GM21515 (cell line): ENCODE measurements around the gene POLR2H.

ENCODE experiments used
- ATAC-seq: cut with Tn5 transposase; IDR thresholded peaks from one replicate; pipeline ENCODE4 v1.9.1; 2021; ENCODE audit not compliant: unreplicated experiment

The POLR2H gene

DNA sequence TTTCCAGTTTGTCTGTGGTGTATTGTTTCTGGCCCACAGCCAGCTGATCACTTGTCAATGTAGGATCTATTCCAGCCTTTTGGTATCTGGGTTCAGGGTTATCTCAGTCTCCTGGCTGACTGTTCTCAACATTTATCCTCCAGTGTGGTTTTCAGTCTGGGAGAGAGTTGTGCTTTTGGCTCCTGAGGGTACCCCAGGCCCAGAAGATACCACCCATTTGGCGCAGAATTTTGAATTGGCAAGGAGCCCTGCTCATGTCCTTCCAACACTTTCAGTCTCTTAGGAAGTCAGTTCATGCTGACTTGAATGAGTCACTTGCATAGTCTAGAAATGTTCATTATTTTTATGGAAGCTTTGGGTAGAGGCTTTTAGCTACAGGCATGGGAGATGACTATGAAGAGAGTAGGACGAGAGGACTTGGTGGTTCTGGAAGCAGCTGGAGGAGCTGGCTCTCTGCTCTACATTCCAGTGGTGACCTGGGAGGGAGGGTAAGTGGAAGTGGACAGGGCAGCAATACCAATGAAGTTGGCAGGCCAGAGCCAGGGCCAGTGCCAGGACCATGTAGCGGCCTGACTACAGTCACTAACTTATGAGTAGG, 7.2 kb downstream of the POLR2H start:
- ATAC-seq = no peak

DNA sequence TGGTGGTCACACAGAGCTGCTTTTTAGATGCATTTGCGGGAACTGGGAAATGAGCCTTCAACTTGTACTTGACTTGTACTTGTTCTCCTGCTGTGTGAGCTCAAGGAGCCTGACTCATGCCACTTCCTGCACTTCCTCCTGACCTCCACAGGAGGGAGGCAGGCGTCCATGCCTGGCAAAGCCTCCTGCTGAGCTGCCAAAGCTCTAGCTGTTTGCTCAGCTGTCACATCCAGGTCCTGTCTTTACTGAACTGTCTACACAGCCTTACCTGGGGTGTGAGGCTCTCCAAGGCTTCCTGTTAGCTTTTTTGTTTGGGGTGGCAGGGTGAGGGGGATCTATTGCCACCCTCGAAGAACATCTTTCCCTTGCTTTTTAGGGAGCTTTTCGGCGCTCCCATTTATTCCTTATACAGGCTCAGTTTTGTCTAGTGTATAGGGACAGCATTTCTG, 10.1 kb downstream of the POLR2H start:
- ATAC-seq = peak; percentile 76

DNA sequence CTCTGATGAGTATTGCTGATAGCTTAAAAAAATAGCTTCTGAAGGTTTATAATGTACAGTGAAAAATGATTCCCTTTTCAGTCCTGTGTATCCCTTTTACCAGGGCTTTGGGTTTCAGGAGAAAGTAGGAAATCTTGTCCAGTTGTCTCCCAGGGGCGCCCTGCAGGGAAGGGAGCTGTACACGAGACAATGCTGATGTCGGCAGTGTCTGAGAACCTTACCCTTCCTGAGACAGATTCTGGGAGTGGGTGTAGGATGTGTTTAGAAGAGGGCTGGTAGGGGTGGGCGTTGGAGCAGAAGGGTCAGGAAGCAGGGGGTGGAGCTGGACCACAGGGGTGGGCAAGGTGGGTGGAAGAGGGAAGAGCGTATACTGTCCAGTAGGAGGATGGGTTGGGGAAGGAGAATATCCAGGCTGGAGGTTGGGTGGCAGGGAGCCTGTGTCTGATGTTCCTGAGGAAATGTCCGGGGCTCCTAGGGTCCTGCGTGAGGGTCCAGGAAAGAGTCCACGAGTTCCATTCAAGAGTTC, 10.8 kb downstream of the POLR2H start:
- no peak for ATAC-seq

DNA sequence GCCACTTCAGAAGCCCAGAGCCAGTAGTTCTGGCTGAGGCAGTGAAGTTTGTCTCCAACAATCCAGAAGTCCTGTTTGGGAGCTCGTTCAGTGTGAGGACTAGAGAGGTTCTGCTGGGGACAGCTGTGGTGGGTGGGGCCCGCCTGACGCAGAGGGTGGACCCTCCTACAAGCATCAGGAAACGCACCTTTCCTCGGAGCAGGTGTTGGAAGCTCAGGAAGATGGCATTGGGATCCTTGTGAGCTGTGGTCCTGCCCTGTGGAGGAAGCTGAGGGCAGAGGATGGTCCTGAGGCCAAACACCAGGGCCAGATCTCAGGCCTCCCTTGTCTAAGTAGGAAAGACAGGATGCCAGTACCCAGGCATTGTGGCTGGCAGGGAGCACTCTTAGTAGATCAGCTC, 11.4 kb downstream of the POLR2H start:
- ATAC-seq = no peak

DNA sequence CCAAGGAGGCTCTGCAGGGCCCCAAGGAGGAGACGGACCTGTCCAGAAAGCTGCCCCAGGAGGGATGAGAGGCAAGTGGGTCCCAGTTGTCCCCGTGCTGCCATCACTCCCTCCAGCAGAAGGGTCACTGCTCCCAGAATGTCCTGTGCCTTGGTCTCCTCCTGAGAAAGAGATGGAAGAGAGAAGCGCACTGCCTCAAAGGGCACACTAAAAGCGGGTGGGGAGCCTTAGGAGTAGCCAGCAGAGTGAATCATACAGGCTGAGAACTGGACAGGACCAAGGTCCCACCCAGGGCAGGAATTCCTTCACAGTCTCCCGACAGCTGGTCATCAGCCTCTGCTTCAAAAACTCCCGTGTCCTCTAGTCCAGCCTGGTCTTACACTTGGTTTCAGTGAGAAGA, 11.9 kb downstream of the POLR2H start:
- ATAC-seq = no peak

- no peak for ATAC-seq
These were observed 14.4 kb downstream of the POLR2H start for GRCh38 chr3:184375747-184376461.

- ATAC-seq = no peak
These were observed 15.9 kb downstream of the POLR2H start for GRCh38 chr3:184377374-184377773.

DNA sequence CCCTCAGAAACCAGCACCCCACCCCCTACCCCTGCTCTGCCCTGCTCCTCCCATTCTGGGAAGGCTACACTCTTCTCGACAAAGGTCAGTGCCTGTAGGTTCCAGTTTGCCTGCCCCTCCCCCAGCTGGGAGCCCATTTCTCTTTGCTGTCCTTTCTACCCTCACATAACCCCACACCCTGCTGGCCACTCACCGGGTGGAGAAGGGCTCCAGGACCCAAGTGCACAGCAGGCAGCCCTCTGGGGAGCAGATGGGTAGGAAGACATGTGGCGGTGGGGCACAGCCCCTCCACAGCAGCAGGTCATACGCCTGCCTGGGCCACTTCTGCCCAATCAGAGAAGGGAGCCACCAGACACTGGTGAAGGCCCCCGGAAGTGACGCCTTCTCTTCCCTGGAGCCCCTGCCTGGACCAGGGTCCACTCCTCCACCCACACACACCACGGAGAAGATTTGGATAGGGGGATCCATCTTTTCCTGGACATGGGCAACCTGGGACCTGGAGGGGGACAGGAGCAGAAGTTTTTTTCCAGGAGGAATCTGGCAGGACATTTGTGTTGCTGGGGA, 16.5 kb downstream of the POLR2H start, which contains the start of gene THPO:
Gene THPO (minus strand): TSS at position 326 of the 564 bp plus-strand sequence. CDS start 1,948 bp downstream, outside the sequence.
- no peak for ATAC-seq

GRCh38 chr3:184378651-184379357, 17.3 kb downstream of the POLR2H start:
- no peak for ATAC-seq

GRCh38 chr3:184379358-184380184, 18.1 kb downstream of the POLR2H start, which contains the start of gene CHRD:
TSS of gene CHRD (plus strand) at chr3:184380054. CDS start at chr3:184380319, 265 bp downstream.
- no peak for ATAC-seq

DNA sequence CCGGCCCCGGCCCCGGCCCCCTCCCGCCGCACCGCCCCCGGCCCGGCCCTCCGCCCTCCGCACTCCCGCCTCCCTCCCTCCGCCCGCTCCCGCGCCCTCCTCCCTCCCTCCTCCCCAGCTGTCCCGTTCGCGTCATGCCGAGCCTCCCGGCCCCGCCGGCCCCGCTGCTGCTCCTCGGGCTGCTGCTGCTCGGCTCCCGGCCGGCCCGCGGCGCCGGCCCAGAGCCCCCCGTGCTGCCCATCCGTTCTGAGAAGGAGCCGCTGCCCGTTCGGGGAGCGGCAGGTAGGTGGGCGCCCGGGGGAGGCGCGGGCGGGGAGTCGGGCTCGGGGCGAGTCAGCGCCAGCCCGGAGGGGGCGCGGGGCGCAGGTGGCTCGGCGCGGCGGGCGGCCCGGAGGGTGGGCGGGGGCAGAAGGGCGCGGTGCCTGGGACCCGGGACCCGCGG, 18.7 kb downstream of the POLR2H start:
- no peak for ATAC-seq

GRCh38 chr3:184380627-184381260, 19.2 kb downstream of the POLR2H start:
- no peak for ATAC-seq

GRCh38 chr3:184381261-184382224, 20.0 kb downstream of the POLR2H start:
- no peak for ATAC-seq

GRCh38 chr3:184382326-184383032, 21.0 kb downstream of the POLR2H start:
- ATAC-seq = no peak

DNA sequence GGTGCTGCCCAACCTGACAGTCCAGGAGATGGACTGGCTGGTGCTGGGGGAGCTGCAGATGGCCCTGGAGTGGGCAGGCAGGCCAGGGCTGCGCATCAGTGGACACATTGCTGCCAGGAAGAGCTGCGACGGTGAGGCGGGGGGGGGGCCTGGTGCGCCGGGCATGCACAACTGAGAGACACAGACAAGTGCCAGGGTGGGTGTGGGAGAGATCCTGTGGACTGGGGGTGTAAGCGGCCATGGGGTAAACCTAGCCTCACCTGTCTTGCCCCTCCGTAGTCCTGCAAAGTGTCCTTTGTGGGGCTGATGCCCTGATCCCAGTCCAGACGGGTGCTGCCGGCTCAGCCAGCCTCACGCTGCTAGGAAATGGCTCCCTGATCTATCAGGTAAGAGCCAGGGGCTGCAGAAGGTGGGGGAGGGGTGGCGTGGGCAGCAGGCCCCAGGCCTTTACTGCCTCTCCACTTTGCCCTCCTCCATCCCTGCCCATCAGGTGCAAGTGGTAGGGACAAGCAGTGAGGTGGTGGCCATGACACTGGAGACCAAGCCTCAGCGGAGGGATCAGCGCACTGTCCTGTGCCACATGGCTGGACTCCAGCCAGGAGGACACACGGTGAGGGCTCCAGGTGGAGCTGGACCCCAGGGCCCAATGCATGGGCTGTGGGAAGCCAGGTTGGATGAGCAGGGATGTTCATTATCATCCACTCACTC, 21.7 kb downstream of the POLR2H start:
- no peak for ATAC-seq

DNA sequence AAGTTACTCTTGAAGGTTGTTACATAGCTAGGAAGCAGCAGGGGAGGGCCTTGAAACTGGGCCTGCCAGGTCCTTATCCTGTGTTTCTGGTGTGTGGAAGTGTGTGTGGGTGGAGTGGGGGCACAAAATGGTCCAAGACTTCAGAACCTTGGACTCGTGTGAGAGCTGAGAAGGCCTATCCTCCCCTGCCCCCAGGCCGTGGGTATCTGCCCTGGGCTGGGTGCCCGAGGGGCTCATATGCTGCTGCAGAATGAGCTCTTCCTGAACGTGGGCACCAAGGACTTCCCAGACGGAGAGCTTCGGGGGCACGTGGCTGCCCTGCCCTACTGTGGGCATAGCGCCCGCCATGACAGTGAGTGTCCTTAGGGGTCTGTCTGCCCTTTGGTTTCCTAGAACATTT, 22.8 kb downstream of the POLR2H start:
- no peak for ATAC-seq

DNA sequence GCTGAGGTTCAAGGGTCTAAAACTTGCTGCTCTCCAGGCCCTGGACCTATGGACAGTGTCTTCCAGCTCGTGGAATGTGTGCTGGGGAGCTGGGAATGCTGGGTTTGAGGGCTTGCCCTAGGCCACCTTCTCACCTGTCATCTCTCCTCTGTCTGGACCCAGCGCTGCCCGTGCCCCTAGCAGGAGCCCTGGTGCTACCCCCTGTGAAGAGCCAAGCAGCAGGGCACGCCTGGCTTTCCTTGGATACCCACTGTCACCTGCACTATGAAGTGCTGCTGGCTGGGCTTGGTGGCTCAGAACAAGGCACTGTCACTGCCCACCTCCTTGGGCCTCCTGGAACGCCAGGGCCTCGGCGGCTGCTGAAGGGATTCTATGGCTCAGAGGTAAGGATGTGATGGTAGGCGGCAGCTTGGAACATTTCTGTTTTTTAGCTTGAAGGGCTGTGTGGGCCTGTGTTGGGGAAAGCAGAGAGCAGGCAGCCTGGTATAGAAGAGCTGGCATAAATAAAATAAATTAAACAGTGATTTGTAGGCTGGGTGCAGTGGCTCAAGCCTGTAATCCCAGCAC, 23.4 kb downstream of the POLR2H start:
- no peak for ATAC-seq
